Liver (tissue), 9 donors: ENCODE results near the gene MYLK2. TPM values are rescaled to one million over a fixed set of nuclear protein-coding genes. Genes with fewer than 3 reads are reported as not detected.

Experiments
- DNase-seq: peaks from one replicate; pipeline ENCODE4 v3.0.0-alpha.2; 2017; ENCODE audit warnings: low spot score
- H3K27ac ChIP-seq, 2 donors: one replicate each; pipeline ENCODE4 v1.7.0; 2013; ENCODE audit warnings: inconsistent platforms in 2 of 2, low read length in 2 of 2, control low read depth in 1 of 2, low read depth in 1 of 2, mild to moderate bottlenecking in 1 of 2
- H3K27me3 ChIP-seq, 4 donors: one replicate each; pipeline versions ENCODE4 v1.6.1 to v1.7.0; 2013; ENCODE audit warnings: low read length in 3 of 4, inconsistent platforms in 1 of 4, mild to moderate bottlenecking in 1 of 4, moderate library complexity in 1 of 4; ENCODE audit not compliant: control insufficient read depth in 4 of 4, insufficient read depth in 4 of 4
- H3K36me3 ChIP-seq, 4 donors: one replicate each; pipeline versions ENCODE4 v1.6.1 to v1.7.0; 2013; ENCODE audit warnings: low read length in 3 of 4, mild to moderate bottlenecking in 3 of 4, low read depth in 1 of 4, moderate library complexity in 1 of 4; ENCODE audit not compliant: control insufficient read depth in 4 of 4, insufficient read depth in 3 of 4
- H3K4me1 ChIP-seq, 4 donors: one replicate each; pipeline versions ENCODE4 v1.6.1 to v1.7.0; 2013; ENCODE audit warnings: low read length in 3 of 4, mild to moderate bottlenecking in 3 of 4, moderate library complexity in 1 of 4; ENCODE audit not compliant: control insufficient read depth in 4 of 4, insufficient read depth in 4 of 4
- H3K4me3 ChIP-seq, 3 donors: one replicate each; pipeline versions ENCODE4 v1.6.1 to v1.7.0; 2013; ENCODE audit warnings: low read length in 3 of 3, control low read depth in 1 of 3, low read depth in 1 of 3, mild to moderate bottlenecking in 1 of 3
- H3K9ac ChIP-seq, 2 donors: one replicate each; pipeline ENCODE4 v1.7.0; 2013; ENCODE audit warnings: low read length in 2 of 2, mild to moderate bottlenecking in 2 of 2, moderate library complexity in 2 of 2, control low read depth in 1 of 2, low read depth in 1 of 2
- H3K9me3 ChIP-seq, 4 donors: one replicate each; pipeline versions ENCODE4 v1.6.1 to v1.7.0; 2013; ENCODE audit warnings: low read length in 3 of 4; ENCODE audit not compliant: control insufficient read depth in 4 of 4
- EGR1 ChIP-seq, 2 donors: IDR thresholded peaks; 2 replicates each; pipeline ENCODE4 v1.6.1; 2016 to 2018; ENCODE audit warnings: antibody characterized with exemption in 2 of 2, low read depth in 2 of 2
- FOXA1 ChIP-seq: IDR thresholded peaks from 2 replicates; pipeline ENCODE4 v1.6.1; 2016; ENCODE audit warnings: antibody characterized with exemption
- FOXA2 ChIP-seq: IDR thresholded peaks from 2 replicates; pipeline ENCODE4 v1.6.1; 2016; ENCODE audit warnings: antibody characterized with exemption
- GABPA ChIP-seq, 2 donors: IDR thresholded peaks in 1 of 2; conservative IDR thresholded peaks in 1 of 2; 2 replicates each; pipeline ENCODE4 v1.6.1; 2016; ENCODE audit warnings: antibody characterized with exemption in 2 of 2, mild to moderate bottlenecking in 1 of 2, moderate library complexity in 1 of 2
- HNF4A ChIP-seq, 2 donors: conservative IDR thresholded peaks; 2 replicates each; pipeline ENCODE4 v1.6.1; 2016; ENCODE audit warnings: antibody characterized with exemption in 2 of 2, mild to moderate bottlenecking in 2 of 2
- HNF4G ChIP-seq: IDR thresholded peaks from 2 replicates; pipeline ENCODE4 v1.6.1; 2016; ENCODE audit warnings: antibody characterized with exemption
- JUND ChIP-seq, 2 donors: IDR thresholded peaks; 2 replicates each; pipeline ENCODE4 v1.6.1; 2016; ENCODE audit warnings: antibody characterized with exemption in 2 of 2
- NR2F2 ChIP-seq: IDR thresholded peaks from 2 replicates; pipeline ENCODE4 v1.6.1; 2016; ENCODE audit warnings: antibody characterized with exemption
- RAD21 ChIP-seq, 2 donors: IDR thresholded peaks; 2 replicates each; pipeline ENCODE4 v1.6.1; 2016; ENCODE audit warnings: antibody characterized with exemption in 2 of 2, mild to moderate bottlenecking in 2 of 2
- RXRA ChIP-seq, 2 donors: IDR thresholded peaks; 2 replicates each; pipeline ENCODE4 v1.6.1; 2017 to 2018; ENCODE audit warnings: antibody characterized with exemption in 2 of 2, mild to moderate bottlenecking in 1 of 2
- SP1 ChIP-seq: IDR thresholded peaks from 2 replicates; pipeline ENCODE4 v1.6.1; 2018; ENCODE audit warnings: antibody characterized with exemption, mild to moderate bottlenecking
- TAF1 ChIP-seq: conservative IDR thresholded peaks from 2 replicates; pipeline ENCODE4 v1.6.1; 2016; ENCODE audit warnings: antibody characterized with exemption, mild to moderate bottlenecking
- YY1 ChIP-seq: IDR thresholded peaks from 2 replicates; pipeline ENCODE4 v1.6.1; 2016; ENCODE audit warnings: antibody characterized with exemption, mild to moderate bottlenecking
- WGBS: extraction: QIAGEN DNeasy Blood & Tissue Kit; methylation state at CpG from one replicate; pipeline ENCODE4 v1.1.7; 2013; 5-methylcytosine and 5-hydroxymethylcytosine counted together
- polyA plus RNA-seq, 2 donors: library from polyadenylated mRNA; stranded (reverse) in 1 of 2; unstranded in 1 of 2; fragments of 200-250 nt in 1 of 2; fragments of >200 nt in 1 of 2; fragmentation: Nextera tagmentation in 1 of 2; extraction: Ambion mirVana in 1 of 2; gene quantifications; one replicate each; pipeline versions ENCODE4 v1.2.1 to v1.2.3, GENCODE V29; 2013 to 2015
- total RNA-seq, 2 donors: library from RNA; depleted of rRNA; stranded (reverse); fragments of >200 nt; gene quantifications; one replicate each; pipeline ENCODE4 v1.2.3, GENCODE V29; 2014
- TF ChIP-seq, protein P1 (sequence below): fragments of 150-350 bp; IDR thresholded peaks from 2 replicates; pipeline ENCODE4 v1.5.1; 2017; ENCODE audit warnings: improper control_type of control experiment, low read depth, low read length; ENCODE audit not compliant: missing input control
- TF ChIP-seq, protein P2 (sequence below): IDR thresholded peaks from 2 replicates; pipeline ENCODE4 v1.6.1; 2016; ENCODE audit warnings: antibody characterized with exemption
- TF ChIP-seq, protein P3 (sequence below): IDR thresholded peaks from 2 replicates; pipeline ENCODE4 v1.6.1; 2016; ENCODE audit warnings: antibody characterized with exemption, mild to moderate bottlenecking
- TF ChIP-seq, protein P4 (sequence below): IDR thresholded peaks from 2 replicates; pipeline ENCODE4 v1.6.1; 2016; ENCODE audit warnings: antibody characterized with exemption
- TF ChIP-seq, protein P5 (sequence below): IDR thresholded peaks from 2 replicates; pipeline ENCODE4 v1.6.1; 2016; ENCODE audit warnings: antibody characterized with exemption
- donor health status: healthy.
- donor health status: healthy.
- donor health status: healthy.
- donor health status: healthy.
- donor health status: healthy.

MYLK2 gene
- total and polyA plus RNA-seq, 4 donors = 0.08 to 0.19 TPM; not detected in 2

DNA sequence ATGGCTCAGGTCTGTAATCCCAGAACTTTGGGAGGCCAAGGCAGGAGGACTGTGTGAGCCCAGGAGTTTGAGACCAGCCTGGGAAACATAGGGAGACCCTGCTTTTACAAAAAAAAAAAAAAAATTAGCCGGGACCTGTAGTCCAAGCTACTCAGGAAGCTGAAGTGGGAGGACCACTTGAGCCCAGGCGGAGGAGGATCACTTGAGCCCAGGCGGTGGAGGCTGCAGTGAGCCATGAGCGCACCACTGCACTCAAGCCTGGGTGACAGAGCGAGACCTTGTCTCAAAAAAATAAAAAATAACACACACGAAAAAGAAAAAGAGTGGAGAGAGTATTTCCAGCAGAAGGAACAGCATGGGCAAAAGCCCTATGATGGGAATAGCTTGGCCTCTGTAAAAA, 53.2 kb downstream of the MYLK2 start:
- Histone ChIP-seq H3K36me3 (no peaks in the 10 kb centered on the region), H3K9ac (no peak overlapping the region), H3K27ac (no peak overlapping the region), H3K9me3 (no peaks in the 10 kb centered on the region), H3K27me3 (peaks cover 0 to 2% (median 0%) of the 10 kb centered on the region in 4 donors), H3K4me3 (no peak overlapping the region), H3K4me1 (peaks cover 3 to 9% (median 6%) of the 10 kb centered on the region in 4 donors)
- TF ChIP-seq, protein P1, sequence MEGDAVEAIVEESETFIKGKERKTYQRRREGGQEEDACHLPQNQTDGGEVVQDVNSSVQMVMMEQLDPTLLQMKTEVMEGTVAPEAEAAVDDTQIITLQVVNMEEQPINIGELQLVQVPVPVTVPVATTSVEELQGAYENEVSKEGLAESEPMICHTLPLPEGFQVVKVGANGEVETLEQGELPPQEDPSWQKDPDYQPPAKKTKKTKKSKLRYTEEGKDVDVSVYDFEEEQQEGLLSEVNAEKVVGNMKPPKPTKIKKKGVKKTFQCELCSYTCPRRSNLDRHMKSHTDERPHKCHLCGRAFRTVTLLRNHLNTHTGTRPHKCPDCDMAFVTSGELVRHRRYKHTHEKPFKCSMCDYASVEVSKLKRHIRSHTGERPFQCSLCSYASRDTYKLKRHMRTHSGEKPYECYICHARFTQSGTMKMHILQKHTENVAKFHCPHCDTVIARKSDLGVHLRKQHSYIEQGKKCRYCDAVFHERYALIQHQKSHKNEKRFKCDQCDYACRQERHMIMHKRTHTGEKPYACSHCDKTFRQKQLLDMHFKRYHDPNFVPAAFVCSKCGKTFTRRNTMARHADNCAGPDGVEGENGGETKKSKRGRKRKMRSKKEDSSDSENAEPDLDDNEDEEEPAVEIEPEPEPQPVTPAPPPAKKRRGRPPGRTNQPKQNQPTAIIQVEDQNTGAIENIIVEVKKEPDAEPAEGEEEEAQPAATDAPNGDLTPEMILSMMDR = no peak
- no peak for TF ChIP-seq YY1
- TF ChIP-seq HNF4G = no peak
- no peak for TF ChIP-seq NR2F2
- TF ChIP-seq JUND (IDR thresholded peaks at IDR 0.05) = no peak
- no peak for TF ChIP-seq GABPA (IDR thresholded peaks at IDR 0.05 in 1 of 2, conservative IDR thresholded peaks at IDR 0.05 in 1 of 2)
- WGBS = 92% methylated on average over 6 of the region's 6 CpGs
- DNase-seq = no peak

DNA sequence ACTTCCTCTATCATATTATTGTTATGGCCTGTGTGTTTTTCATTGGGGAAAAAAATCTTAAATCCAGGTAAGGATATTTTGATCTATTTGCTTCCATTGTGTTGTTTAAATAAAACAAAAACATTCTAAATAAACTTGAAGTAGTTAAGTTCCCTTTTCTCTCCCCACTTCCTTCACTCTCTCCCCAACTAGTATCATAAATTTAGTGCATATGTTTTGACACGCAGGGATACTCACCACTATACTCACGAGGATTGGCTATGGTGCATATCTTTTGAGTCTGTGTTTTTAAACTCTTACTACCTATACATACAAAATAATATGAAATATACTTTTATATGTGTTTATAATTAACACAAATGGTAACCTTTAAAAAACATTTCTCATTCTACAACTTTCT, 56.5 kb downstream of the MYLK2 start:
- no peaks in the 10 kb centered on the region for H3K36me3 ChIP-seq
- H3K9ac ChIP-seq = no peak overlapping the region
- no peak overlapping the region for H3K27ac ChIP-seq
- H3K27me3 ChIP-seq = no peaks in the 10 kb centered on the region
- DNase-seq = no peak
- WGBS = 79% methylated on average over 2 of the region's 2 CpGs
- H3K4me1 ChIP-seq = peaks cover 0 to 6% (median 2%) of the 10 kb centered on the region in 4 donors
- no peaks in the 10 kb centered on the region for H3K9me3 ChIP-seq
- H3K4me3 ChIP-seq = no peak overlapping the region
- TF ChIP-seq FOXA2 = no peak
- TF ChIP-seq, protein P1 = no peak
- TF ChIP-seq, protein P2, sequence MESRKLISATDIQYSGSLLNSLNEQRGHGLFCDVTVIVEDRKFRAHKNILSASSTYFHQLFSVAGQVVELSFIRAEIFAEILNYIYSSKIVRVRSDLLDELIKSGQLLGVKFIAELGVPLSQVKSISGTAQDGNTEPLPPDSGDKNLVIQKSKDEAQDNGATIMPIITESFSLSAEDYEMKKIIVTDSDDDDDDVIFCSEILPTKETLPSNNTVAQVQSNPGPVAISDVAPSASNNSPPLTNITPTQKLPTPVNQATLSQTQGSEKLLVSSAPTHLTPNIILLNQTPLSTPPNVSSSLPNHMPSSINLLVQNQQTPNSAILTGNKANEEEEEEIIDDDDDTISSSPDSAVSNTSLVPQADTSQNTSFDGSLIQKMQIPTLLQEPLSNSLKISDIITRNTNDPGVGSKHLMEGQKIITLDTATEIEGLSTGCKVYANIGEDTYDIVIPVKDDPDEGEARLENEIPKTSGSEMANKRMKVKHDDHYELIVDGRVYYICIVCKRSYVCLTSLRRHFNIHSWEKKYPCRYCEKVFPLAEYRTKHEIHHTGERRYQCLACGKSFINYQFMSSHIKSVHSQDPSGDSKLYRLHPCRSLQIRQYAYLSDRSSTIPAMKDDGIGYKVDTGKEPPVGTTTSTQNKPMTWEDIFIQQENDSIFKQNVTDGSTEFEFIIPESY = no peak
- TF ChIP-seq, protein P3, sequence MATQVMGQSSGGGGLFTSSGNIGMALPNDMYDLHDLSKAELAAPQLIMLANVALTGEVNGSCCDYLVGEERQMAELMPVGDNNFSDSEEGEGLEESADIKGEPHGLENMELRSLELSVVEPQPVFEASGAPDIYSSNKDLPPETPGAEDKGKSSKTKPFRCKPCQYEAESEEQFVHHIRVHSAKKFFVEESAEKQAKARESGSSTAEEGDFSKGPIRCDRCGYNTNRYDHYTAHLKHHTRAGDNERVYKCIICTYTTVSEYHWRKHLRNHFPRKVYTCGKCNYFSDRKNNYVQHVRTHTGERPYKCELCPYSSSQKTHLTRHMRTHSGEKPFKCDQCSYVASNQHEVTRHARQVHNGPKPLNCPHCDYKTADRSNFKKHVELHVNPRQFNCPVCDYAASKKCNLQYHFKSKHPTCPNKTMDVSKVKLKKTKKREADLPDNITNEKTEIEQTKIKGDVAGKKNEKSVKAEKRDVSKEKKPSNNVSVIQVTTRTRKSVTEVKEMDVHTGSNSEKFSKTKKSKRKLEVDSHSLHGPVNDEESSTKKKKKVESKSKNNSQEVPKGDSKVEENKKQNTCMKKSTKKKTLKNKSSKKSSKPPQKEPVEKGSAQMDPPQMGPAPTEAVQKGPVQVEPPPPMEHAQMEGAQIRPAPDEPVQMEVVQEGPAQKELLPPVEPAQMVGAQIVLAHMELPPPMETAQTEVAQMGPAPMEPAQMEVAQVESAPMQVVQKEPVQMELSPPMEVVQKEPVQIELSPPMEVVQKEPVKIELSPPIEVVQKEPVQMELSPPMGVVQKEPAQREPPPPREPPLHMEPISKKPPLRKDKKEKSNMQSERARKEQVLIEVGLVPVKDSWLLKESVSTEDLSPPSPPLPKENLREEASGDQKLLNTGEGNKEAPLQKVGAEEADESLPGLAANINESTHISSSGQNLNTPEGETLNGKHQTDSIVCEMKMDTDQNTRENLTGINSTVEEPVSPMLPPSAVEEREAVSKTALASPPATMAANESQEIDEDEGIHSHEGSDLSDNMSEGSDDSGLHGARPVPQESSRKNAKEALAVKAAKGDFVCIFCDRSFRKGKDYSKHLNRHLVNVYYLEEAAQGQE = no peak
- no peak for TF ChIP-seq YY1
- no peak for TF ChIP-seq EGR1 (IDR thresholded peaks at IDR 0.05; ENCODE audit: low read depth in 2 of 2)
- no peak for TF ChIP-seq RAD21 (IDR thresholded peaks at IDR 0.05)
- TF ChIP-seq, protein P4, sequence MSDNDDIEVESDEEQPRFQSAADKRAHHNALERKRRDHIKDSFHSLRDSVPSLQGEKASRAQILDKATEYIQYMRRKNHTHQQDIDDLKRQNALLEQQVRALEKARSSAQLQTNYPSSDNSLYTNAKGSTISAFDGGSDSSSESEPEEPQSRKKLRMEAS = no peak
- TF ChIP-seq SP1 = no peak
- no peak for TF ChIP-seq FOXA1
- TF ChIP-seq TAF1 = no peak
- TF ChIP-seq, protein P5, sequence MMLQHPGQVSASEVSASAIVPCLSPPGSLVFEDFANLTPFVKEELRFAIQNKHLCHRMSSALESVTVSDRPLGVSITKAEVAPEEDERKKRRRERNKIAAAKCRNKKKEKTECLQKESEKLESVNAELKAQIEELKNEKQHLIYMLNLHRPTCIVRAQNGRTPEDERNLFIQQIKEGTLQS = no peak
- TF ChIP-seq JUND (IDR thresholded peaks at IDR 0.05) = no peak
- no peak for TF ChIP-seq RXRA (IDR thresholded peaks at IDR 0.05)
- TF ChIP-seq HNF4A (conservative IDR thresholded peaks at IDR 0.05) = no peak
- TF ChIP-seq GABPA (IDR thresholded peaks at IDR 0.05 in 1 of 2, conservative IDR thresholded peaks at IDR 0.05 in 1 of 2) = no peak
- no peak for TF ChIP-seq HNF4G
- TF ChIP-seq NR2F2 = no peak
